NOMO-1 (cell line): ENCODE data around the gene RNF217.
A peak's percentile ranks its signal among the peaks of the same experiment; 100 is the strongest.
"Not testable (repeated sequence)": the region's sequence is repeated elsewhere in the genome, so short reads cannot be mapped to it uniquely, and the experiment has no call there.

Experiments
- DNase-seq, 2 experiments: peaks; one replicate each; lab custom pipeline; 2025; ENCODE audit not compliant: unreplicated experiment in 2 of 2; lab: John Stamatoyannopoulos, UW

RNF217 gene

GRCh38 chr6:124962639-124963415, 590 bp downstream of the RNF217 start:
- DNase-seq = peak; percentile 23 to 25

GRCh38 chr6:124963416-124963785, 1.2 kb downstream of the RNF217 start:
- DNase-seq = peak in 1 of 2 experiments; percentile 15

- peak in 1 of 2 experiments; percentile 28 for DNase-seq
Observed at GRCh38 chr6:124963831-124964763, 1.9 kb downstream of the RNF217 start.

- DNase-seq = no peak
Observed at GRCh38 chr6:124964764-124965105, 2.5 kb downstream of the RNF217 start.

- not testable (repeated sequence) for DNase-seq
Observed at GRCh38 chr6:124965424-124965850, 3.2 kb downstream of the RNF217 start.

- DNase-seq = no peak
Observed at GRCh38 chr6:124967444-124967843, 5.2 kb downstream of the RNF217 start.

GRCh38 chr6:124968401-124968800, 6.2 kb downstream of the RNF217 start:
- no peak for DNase-seq

- no peak for DNase-seq
Observed at GRCh38 chr6:124970243-124970642, 8.0 kb downstream of the RNF217 start.

GRCh38 chr6:124970763-124971162, 8.5 kb downstream of the RNF217 start:
- DNase-seq = no peak

- no peak for DNase-seq
Observed at GRCh38 chr6:124973780-124974179, 11.5 kb downstream of the RNF217 start.

GRCh38 chr6:124974771-124975377, 12.6 kb downstream of the RNF217 start:
- no peak for DNase-seq

- DNase-seq = no peak
Observed at GRCh38 chr6:124977067-124977908, 15.1 kb downstream of the RNF217 start.

GRCh38 chr6:124978451-124979293, 16.4 kb downstream of the RNF217 start:
- DNase-seq = no peak

- no peak for DNase-seq
Observed at GRCh38 chr6:124979294-124979678, 17.0 kb downstream of the RNF217 start.

GRCh38 chr6:124982669-124983068, 20.4 kb downstream of the RNF217 start:
- no peak for DNase-seq

- DNase-seq = no peak
Observed at GRCh38 chr6:124983383-124984083, 21.3 kb downstream of the RNF217 start.

GRCh38 chr6:124984668-124985338, 22.6 kb downstream of the RNF217 start:
- no peak for DNase-seq

- no peak for DNase-seq
Observed at GRCh38 chr6:124986164-124986563, 23.9 kb downstream of the RNF217 start.
